ENCODE results near the gene BAG3.

BAG3 gene

GRCh38 chr10:119667562-119668328 is 16.6 kb downstream of the BAG3 start:
- DNase-seq: no peak

GRCh38 chr10:119668461-119668860 is 17.3 kb downstream of the BAG3 start:
- DNase-seq: no peak

- no peak for DNase-seq
These were observed 18.2 kb downstream of the BAG3 start for GRCh38 chr10:119669331-119669730.

- DNase-seq: no peak
These were observed 18.9 kb downstream of the BAG3 start for GRCh38 chr10:119669975-119670640.

GRCh38 chr10:119670717-119671116 is 19.5 kb downstream of the BAG3 start:
- no peak for DNase-seq

GRCh38 chr10:119671381-119671780 is 20.2 kb downstream of the BAG3 start:
- no peak for DNase-seq

GRCh38 chr10:119672291-119672690 is 21.1 kb downstream of the BAG3 start:
- no peak for DNase-seq

GRCh38 chr10:119673271-119673670 is 22.1 kb downstream of the BAG3 start:
- DNase-seq: no peak

GRCh38 chr10:119675483-119676170 is 24.4 kb downstream of the BAG3 start:
- no peak for DNase-seq

- DNase-seq: no peak
These were observed 25.9 kb downstream of the BAG3 start for GRCh38 chr10:119677126-119677525.

GRCh38 chr10:119677904-119678755 is 26.9 kb downstream of the BAG3 start:
- no peak for DNase-seq

GRCh38 chr10:119679480-119679829 is 28.3 kb downstream of the BAG3 start:
- DNase-seq: no peak

- no peak for DNase-seq
These were observed 28.9 kb downstream of the BAG3 start for GRCh38 chr10:119680050-119680449.

GRCh38 chr10:119680650-119681081 is 29.5 kb downstream of the BAG3 start:
- DNase-seq: no peak

- peak; percentile 88 for DNase-seq
These were observed 35.4 kb downstream of the BAG3 start for GRCh38 chr10:119686465-119687191.

GRCh38 chr10:119687192-119688032 is 36.2 kb downstream of the BAG3 start:
- no peak for DNase-seq

GRCh38 chr10:119688033-119688508 is 36.9 kb downstream of the BAG3 start:
- no peak for DNase-seq

GRCh38 chr10:119689016-119689580 is 37.9 kb downstream of the BAG3 start:
- DNase-seq: no peak

- no peak for DNase-seq
These were observed 40.5 kb downstream of the BAG3 start for GRCh38 chr10:119691726-119692125.

GRCh38 chr10:119693262-119693957 is 42.2 kb downstream of the BAG3 start:
- no peak for DNase-seq
